Neuron (in vitro differentiated cells): ENCODE results near the gene SFXN5.

Experiments
- H2AFZ ChIP-seq: one replicate; pipeline ENCODE4 v1.6.1; 2013; ENCODE audit warnings: low read depth, mild to moderate bottlenecking, inconsistent platforms, low read length, moderate library complexity
- H3K27me3 ChIP-seq: one replicate; pipeline ENCODE4 v1.6.1; 2013; ENCODE audit warnings: low read length; ENCODE audit not compliant: insufficient read depth
- H3K36me3 ChIP-seq: one replicate; pipeline ENCODE4 v1.6.1; 2013; ENCODE audit warnings: low read length; ENCODE audit not compliant: insufficient read depth
- H3K4me1 ChIP-seq: one replicate; pipeline ENCODE4 v1.6.1; 2013; ENCODE audit warnings: low read length; ENCODE audit not compliant: insufficient read depth
- H3K4me3 ChIP-seq: 2 replicates; pipeline ENCODE4 v1.5.1; 2013; ENCODE audit warnings: mild to moderate bottlenecking, low read length, moderate library complexity
- H3K9me3 ChIP-seq: one replicate; pipeline ENCODE4 v1.6.1; 2013; ENCODE audit warnings: low read length

Gene SFXN5

GRCh38 chr2:72981536-72981935, 90.0 kb downstream of the SFXN5 start:
- Histone ChIP-seq H3K9me3 (no peaks in the 10 kb centered on the region), H3K4me3 (no peak overlapping the region), H3K27me3 (no peaks in the 10 kb centered on the region)

GRCh38 chr2:72980535-72981217, 90.8 kb downstream of the SFXN5 start:
- no peak overlapping the region for H3K4me3 ChIP-seq
- no peak overlapping the region for H2AFZ ChIP-seq
- H3K36me3 ChIP-seq, result no peaks in the 10 kb centered on the region
- no peaks in the 10 kb centered on the region for H3K27me3 ChIP-seq
- no peaks in the 10 kb centered on the region for H3K4me1 ChIP-seq
- no peaks in the 10 kb centered on the region for H3K9me3 ChIP-seq

More at GRCh38 chr2:72981536-72981935, 90.0 kb downstream of the SFXN5 start:
- H3K4me1 ChIP-seq, result no peaks in the 10 kb centered on the region
- no peaks in the 10 kb centered on the region for H3K36me3 ChIP-seq
- no peak overlapping the region for H2AFZ ChIP-seq

GRCh38 chr2:72979896-72980295, 91.6 kb downstream of the SFXN5 start:
- Histone ChIP-seq H3K4me1 (no peaks in the 10 kb centered on the region), H3K36me3 (no peaks in the 10 kb centered on the region), H3K9me3 (no peaks in the 10 kb centered on the region), H2AFZ (no peak overlapping the region), H3K4me3 (no peak overlapping the region), H3K27me3 (no peaks in the 10 kb centered on the region)

GRCh38 chr2:72975017-72975416, 96.5 kb downstream of the SFXN5 start:
- no peaks in the 10 kb centered on the region for H3K4me1 ChIP-seq
- no peaks in the 10 kb centered on the region for H3K9me3 ChIP-seq
- H3K4me3 ChIP-seq, result no peak overlapping the region
- no peak overlapping the region for H2AFZ ChIP-seq
- no peaks in the 10 kb centered on the region for H3K27me3 ChIP-seq
- H3K36me3 ChIP-seq, result no peaks in the 10 kb centered on the region

- H3K36me3 ChIP-seq, result no peaks in the 10 kb centered on the region
- no peak overlapping the region for H2AFZ ChIP-seq
These were observed 97.1 kb downstream of the SFXN5 start for GRCh38 chr2:72974436-72974754.

GRCh38 chr2:72973566-72974435, 97.7 kb downstream of the SFXN5 start:
- H2AFZ ChIP-seq, result no peak overlapping the region
- H3K9me3 ChIP-seq, result no peaks in the 10 kb centered on the region
- no peak overlapping the region for H3K4me3 ChIP-seq
- H3K4me1 ChIP-seq, result no peaks in the 10 kb centered on the region
- H3K27me3 ChIP-seq, result no peaks in the 10 kb centered on the region
- H3K36me3 ChIP-seq, result no peaks in the 10 kb centered on the region

More at GRCh38 chr2:72974436-72974754, 97.1 kb downstream of the SFXN5 start:
- no peaks in the 10 kb centered on the region for H3K27me3 ChIP-seq
- no peaks in the 10 kb centered on the region for H3K9me3 ChIP-seq
- H3K4me3 ChIP-seq, result no peak overlapping the region
- H3K4me1 ChIP-seq, result no peaks in the 10 kb centered on the region

- H3K9me3 ChIP-seq, result no peaks in the 10 kb centered on the region
- no peak overlapping the region for H2AFZ ChIP-seq
- no peaks in the 10 kb centered on the region for H3K36me3 ChIP-seq
These were observed 98.4 kb downstream of the SFXN5 start for GRCh38 chr2:72973137-72973535.

GRCh38 chr2:72972352-72973136, 99.0 kb downstream of the SFXN5 start:
- H3K27me3 ChIP-seq, result no peaks in the 10 kb centered on the region
- no peaks in the 10 kb centered on the region for H3K36me3 ChIP-seq
- no peak overlapping the region for H2AFZ ChIP-seq
- H3K9me3 ChIP-seq, result no peaks in the 10 kb centered on the region
- H3K4me1 ChIP-seq, result no peaks in the 10 kb centered on the region
- no peak overlapping the region for H3K4me3 ChIP-seq

More at GRCh38 chr2:72973137-72973535, 98.4 kb downstream of the SFXN5 start:
- no peak overlapping the region for H3K4me3 ChIP-seq
- H3K27me3 ChIP-seq, result no peaks in the 10 kb centered on the region
- no peaks in the 10 kb centered on the region for H3K4me1 ChIP-seq

GRCh38 chr2:72971036-72971435, 100.5 kb downstream of the SFXN5 start:
- no peaks in the 10 kb centered on the region for H3K27me3 ChIP-seq
- no peak overlapping the region for H2AFZ ChIP-seq
- no peaks in the 10 kb centered on the region for H3K4me1 ChIP-seq
- no peaks in the 10 kb centered on the region for H3K36me3 ChIP-seq
- no peak overlapping the region for H3K4me3 ChIP-seq
- no peaks in the 10 kb centered on the region for H3K9me3 ChIP-seq

GRCh38 chr2:72969706-72970105, 101.8 kb downstream of the SFXN5 start:
- H3K4me1 ChIP-seq, result no peaks in the 10 kb centered on the region
- no peaks in the 10 kb centered on the region for H3K27me3 ChIP-seq
- H3K36me3 ChIP-seq, result no peaks in the 10 kb centered on the region
- H3K9me3 ChIP-seq, result no peaks in the 10 kb centered on the region
- no peak overlapping the region for H3K4me3 ChIP-seq
- H2AFZ ChIP-seq, result no peak overlapping the region

GRCh38 chr2:72968286-72968685, 103.2 kb downstream of the SFXN5 start:
- no peak overlapping the region for H2AFZ ChIP-seq

GRCh38 chr2:72965770-72966450, 105.6 kb downstream of the SFXN5 start:
- Histone ChIP-seq H3K27me3 (no peaks in the 10 kb centered on the region), H3K9me3 (no peaks in the 10 kb centered on the region), H2AFZ (no peak overlapping the region), H3K4me3 (no peak overlapping the region), H3K36me3 (no peaks in the 10 kb centered on the region), H3K4me1 (no peaks in the 10 kb centered on the region)

More at GRCh38 chr2:72968286-72968685, 103.2 kb downstream of the SFXN5 start:
- no peaks in the 10 kb centered on the region for H3K36me3 ChIP-seq
- H3K9me3 ChIP-seq, result no peaks in the 10 kb centered on the region
- no peak overlapping the region for H3K4me3 ChIP-seq
- H3K27me3 ChIP-seq, result no peaks in the 10 kb centered on the region
- H3K4me1 ChIP-seq, result no peaks in the 10 kb centered on the region
